SK-N-MC (cell line): ENCODE data around the gene ARL3.
"Not testable (repeated sequence)": the region's sequence is repeated elsewhere in the genome, so short reads cannot be mapped to it uniquely, and the experiment has no call there.

Source experiments
- EZH2 ChIP-seq: fragments of 200-600 bp; sonication (generic); IDR thresholded peaks from one replicate; pipeline ENCODE4 v1.6.1; 2017; ENCODE audit warnings: antibody characterized with exemption
- POLR2AphosphoS5 ChIP-seq: IDR thresholded peaks from 2 replicates; pipeline ENCODE4 v1.6.1; 2012; ENCODE audit warnings: mild to moderate bottlenecking, low read depth, low read length, borderline replicate concordance

DNA sequence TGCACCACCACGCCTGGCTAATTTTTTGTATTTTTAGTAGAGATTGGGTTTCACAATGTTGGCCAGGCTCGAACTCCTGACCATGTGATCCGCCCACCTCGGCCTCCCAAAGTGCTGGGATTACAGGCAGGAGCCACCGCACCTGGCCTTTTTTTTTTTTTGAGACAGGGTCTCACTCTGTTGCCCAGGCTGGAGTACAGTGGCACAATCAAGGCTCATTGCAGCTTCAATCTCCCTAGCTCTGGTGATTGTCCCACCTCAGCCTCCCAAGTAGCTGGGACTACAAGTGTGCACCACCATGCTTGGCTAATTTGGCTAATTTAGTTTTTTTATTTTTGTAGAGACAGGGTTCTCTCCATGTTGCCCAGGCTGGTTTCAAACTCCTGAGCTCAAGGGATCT is 28.1 kb upstream of the ARL3 start:
- TF ChIP-seq EZH2, POLR2AphosphoS5: not testable (repeated sequence)
